Esophagus mucosa (tissue), 1 donor: ENCODE data around the gene ZNF787. TPM values are rescaled to one million over a fixed set of nuclear protein-coding genes. Genes with fewer than 3 reads are reported as not detected.
"Not testable (repeated sequence)": the region's sequence is repeated elsewhere in the genome, so short reads cannot be mapped to it uniquely, and the experiment has no call there.

Experiments
- ATAC-seq: fragments of 200-7000 bp; cut with Tn5 transposase; one replicate; pipeline ENCODE4 v1.9.1; 2020
- total RNA-seq: library from RNA; stranded (reverse); gene quantifications from one replicate; pipeline ENCODE4 v1.2.4, GENCODE V29; 2023
- donor health status: DM: yes; HTN: yes; CAD: no.

Gene ZNF787
- total RNA-seq, 1 donor from 2014 or later = 24.4 TPM

GRCh38 chr19:56119582-56119978, 1.5 kb downstream of the ZNF787 start:
- ATAC-seq = no peak

- no peak for ATAC-seq
These were observed 2.2 kb downstream of the ZNF787 start for GRCh38 chr19:56118666-56119581.

DNA sequence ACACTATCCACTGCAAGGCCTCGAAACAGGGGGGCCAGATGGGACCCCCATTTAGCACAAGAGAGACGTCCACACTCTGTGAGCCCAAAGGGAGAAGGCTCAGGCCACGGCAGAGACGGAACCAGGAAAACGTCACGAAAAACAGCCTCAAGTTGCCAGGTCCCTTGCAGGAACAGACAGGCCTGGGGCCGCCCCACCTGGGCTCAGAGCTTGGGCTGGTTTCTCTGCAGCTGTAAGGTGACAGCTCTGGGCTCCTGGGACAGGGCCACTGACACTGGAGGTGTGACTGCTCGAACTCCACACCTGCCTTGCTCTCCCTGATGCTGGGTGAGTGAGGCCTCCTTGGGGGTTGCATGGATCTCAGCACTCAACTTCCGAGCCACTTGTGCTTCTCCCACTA, 3.2 kb downstream of the ZNF787 start:
- ATAC-seq = peak; percentile 11

DNA sequence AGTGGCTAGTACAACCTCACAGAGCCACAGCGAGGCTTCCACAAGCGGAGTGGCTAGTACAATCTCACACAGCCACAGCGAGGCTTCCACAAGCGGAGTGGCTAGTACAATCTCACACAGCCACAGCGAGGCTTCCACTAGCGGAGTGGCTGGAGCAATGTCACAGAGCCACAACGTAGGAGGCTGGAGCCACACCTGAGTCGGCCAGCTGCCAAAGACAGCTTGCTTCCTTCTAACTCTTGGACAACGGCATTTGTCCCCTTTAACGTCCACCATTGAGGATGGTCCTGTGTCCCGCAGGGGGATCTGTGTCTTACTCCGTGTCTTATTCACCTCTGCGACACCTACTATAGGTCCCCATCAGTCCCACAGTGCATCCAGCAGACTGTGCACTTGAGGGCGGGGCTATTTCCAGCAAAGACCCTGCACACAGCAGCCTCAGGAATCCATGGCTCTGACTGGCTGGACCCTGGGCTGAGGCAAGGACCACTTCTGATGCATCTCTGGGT, 3.7 kb downstream of the ZNF787 start:
- ATAC-seq = no peak

- ATAC-seq = no peak
These were observed 4.5 kb downstream of the ZNF787 start for GRCh38 chr19:56116606-56117005.

GRCh38 chr19:56115490-56115889, 5.6 kb downstream of the ZNF787 start:
- no peak for ATAC-seq

GRCh38 chr19:56114778-56115110, 6.4 kb downstream of the ZNF787 start:
- no peak for ATAC-seq

DNA sequence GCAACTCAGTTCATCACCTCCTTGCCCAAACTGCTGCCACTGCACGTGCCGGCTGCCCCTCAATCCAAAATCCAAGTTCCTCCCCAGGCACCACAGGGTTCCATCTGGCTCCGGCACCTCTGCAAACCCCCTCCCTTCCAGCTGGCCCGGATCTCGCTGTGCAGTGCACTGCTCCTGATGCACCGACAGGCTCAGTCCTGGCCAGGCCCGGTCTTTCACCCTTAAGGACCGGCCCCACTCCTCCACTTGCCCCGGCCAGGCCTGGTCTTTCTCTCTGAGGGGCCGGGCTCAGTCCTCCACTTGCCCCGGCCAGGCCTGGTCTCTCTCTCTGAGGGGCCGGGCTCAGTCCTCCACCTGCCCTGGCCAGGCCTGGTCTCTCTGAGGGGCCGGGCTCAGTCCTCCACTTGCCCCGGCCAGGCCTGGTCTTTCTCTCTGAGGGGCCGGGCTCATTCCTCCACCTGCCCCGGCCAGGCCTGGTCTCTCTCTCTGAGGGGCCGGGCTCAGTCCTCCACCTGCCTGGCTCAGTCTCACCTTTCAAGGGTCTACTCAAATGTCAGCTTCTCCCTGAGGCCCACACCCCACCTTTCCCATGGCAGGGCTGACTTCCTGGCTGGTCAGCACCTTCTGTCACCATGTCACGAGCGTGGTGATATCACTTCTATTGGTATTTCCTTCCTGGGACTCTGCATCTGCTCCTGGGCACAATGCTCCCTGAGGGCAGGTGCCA, 6.9 kb downstream of the ZNF787 start:
- no peak for ATAC-seq

DNA sequence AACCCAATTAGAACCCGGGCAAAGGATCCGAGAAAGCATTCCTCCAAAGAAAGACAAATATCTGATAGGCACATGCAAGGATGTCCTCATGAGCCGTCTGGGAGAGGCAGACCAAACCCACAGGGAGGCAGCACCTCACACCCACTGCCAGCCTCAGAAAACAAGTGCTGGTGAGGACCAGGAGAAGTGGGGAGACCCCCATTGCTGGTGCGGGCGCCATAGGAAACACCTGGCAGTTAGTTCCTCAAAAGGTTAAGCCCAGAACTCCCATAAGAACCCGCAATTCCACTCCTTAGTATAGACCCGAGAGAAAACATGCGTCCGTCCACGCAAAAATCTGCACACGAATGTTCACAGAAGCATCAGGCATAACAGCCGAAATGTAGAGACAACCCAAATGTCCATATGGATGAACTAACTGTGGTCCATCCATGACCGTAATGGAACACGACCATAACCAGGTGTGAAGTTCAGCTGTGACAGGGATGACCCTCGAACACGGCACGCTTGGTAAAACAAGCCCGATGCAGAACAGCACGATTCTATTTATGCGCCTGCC, 7.9 kb downstream of the ZNF787 start:
- ATAC-seq = no peak

- no peak for ATAC-seq
These were observed 8.8 kb downstream of the ZNF787 start for GRCh38 chr19:56112313-56112709.

DNA sequence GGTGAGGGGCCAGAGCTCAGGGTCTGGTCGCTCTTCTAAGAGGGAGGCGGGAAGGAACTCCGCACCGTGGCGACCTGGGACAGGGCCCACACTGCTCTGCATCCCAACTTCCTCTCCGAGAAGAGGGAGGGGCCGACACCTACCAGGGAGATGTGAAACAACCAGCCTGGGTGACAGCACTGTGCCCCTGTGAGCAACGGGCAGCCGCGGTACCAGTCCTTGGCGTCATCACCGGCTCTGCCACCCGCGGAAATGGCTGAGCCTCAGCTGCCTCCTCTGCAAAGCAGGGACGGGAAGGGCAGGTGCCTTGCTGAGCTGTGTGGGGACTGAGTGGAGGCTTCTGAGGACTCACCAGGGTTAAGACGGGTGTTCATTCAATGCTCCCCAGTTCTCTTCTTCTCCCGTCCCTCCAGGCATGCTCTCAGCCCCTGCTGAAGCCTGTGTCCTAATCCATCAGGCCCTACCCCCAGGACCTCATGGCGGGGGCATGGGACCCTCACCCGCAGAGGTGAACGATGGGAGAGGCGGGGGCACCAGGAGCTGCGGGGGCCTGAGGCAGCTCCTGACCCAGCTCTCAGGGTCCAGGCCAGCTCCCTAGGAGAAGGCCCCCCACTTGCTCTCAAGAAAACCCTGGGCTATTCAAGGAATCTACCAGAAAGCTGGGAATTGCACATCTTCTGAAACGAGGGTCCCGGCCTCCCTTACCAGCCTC, 9.3 kb downstream of the ZNF787 start:
- ATAC-seq = peak; percentile 33

DNA sequence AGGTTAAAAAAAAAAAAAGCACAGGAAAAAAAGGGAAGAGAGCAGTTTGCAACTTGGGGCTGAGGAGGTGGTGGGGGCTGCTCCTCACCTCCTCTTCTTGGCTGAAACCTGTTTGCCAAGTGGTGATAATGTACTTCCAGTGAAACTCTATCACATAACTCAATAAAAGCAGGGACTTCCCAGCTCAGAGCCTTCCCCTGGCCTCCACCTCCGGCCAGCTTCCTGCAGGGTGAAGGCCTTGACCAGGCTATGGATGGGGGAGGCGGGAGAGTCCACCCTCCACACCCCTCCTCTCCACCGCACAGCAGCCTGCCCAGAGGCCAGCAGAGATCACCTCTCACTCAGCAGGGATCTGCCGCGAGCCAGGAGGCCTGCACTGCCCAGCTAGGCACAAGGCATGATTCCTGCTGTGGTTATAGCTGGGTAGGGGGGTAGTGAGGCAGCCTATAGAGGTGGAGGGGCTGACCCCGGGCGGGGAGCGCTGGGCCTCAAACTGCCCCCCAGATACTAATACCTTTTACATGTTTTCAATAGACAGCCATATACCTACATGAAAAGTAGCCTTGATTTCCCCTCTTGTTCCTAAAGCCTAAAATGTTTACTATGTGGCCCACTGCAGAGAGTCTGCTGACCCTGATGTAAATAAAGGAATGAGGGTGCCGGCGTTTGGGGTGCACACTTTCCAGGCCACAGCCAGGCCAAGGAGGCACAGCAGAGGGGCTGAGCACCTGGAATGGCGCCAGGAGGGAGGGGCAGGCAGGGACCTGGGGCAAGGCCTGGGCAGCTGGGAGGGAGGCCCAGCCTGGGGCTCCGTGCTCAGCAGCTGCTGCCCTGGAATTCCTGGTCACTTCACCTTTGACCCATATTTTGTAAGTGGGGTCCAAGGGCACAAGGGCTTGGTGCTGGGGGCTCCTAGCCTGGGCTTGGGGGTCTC, 10.3 kb downstream of the ZNF787 start:
- ATAC-seq = peak; percentile 19

DNA sequence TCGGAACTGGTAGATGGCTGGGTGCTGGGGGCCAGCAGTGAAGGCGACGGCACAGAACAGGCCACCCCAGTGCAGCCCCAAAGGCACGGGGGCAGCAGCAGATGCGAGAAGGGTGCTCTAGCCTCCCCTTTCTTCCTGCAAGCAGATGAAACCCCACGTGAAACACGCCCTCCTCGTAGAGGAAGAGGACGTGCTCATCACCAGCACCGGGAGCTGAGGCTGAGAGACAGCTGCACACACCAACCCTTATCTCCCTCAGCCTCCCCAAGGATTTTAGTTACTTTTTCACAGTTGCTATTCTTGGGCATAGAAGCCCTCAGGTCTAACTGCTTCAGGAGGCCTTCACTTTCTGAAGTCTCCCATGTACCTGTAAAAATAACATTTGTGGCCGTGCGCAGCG, 11.9 kb downstream of the ZNF787 start:
- ATAC-seq = no peak

DNA sequence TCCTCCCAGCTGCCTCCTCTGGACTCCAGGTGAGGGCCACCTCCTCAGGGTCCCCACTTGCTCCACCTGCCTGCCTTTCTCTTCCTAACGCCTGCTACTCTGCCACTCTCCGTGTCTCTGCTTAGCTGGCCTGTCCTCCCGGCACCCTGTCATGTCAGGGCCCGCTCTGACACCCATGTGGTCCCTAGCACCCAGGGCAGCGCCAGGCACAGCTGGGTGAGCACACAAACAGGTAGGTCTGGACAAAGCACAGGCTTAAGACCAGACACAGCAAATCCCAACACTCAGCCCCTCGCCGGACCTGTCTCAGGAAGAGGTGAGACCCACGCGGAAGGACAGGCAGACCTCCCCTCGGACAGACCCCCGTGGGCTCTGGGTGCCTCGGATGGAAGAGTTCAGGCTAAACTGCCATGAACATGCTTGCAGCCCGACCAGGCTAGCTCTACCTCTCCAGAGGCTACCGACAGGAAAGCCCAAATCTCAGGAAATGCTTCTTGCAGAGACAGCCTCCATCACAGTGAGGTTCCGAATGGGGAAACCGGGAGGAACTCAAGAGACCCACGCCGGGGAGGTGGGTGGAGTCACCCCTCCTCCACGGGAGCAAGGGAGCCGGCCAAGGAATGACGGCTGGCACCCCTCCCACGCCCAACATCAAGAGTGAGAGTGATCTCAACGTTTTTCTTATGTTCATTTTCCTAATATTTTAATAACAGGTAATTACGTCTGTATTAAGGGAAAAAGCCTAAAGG, 12.5 kb downstream of the ZNF787 start:
- ATAC-seq = peak; percentile 67

- peak; percentile 17 for ATAC-seq
These were observed 13.3 kb downstream of the ZNF787 start for GRCh38 chr19:56107626-56108351.

DNA sequence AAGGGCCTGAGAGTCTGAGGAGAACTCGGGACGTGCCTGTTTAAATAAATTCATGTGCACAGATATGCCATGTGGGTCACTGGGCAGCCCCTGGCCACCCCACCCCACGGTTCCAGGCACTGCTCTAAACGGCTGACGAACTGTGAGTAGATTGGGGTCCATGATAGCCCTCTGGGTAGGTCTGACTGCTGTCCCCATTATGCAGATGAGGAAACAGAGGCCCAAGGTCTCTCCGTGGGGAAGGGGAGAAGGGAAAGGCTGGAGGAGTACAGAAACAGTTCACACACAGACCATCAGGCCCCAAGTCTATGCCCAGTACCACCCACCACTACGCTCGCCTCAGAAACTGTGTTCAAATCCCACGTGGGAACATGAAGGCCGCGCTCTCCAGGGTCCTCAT, 14.1 kb downstream of the ZNF787 start:
- ATAC-seq = no peak

GRCh38 chr19:56106397-56106849, 14.7 kb downstream of the ZNF787 start:
- ATAC-seq = no peak

- ATAC-seq = not testable (repeated sequence)
These were observed 15.2 kb downstream of the ZNF787 start for GRCh38 chr19:56105831-56106396.

DNA sequence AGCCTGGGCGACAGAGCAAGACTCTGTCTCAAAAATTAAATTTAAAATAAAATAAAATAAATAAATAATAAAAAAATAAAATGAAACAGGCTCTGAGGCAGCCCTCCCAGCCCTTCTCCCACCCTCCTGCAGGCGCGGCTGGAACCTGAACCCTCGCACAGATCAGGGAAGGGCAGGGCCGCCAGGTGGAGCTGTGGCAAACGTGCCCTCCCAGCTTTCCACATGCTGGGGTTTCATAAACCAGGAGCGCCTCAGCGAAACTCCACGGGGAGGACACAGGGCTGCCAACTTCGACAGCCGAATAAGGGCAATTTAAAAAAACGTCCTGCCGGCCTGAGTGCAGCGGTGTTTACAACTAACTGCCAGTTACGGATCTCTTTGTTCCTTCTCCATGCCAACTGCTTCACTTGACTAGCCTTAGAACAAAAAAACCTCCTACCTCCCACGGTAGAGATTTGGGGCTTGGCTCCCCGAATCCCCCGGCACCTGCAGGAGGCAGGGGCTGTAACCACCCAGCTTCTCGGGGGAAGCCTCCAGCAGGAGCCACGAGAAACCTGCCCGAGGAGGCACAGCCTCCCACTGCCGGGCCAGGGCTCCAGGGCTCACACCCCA, 15.9 kb downstream of the ZNF787 start:
- ATAC-seq = peak; percentile 75
